NCI-H510A treated with DMSO at 0.1 percent for 48 hours (cell line): Measurements from ENCODE around the gene CHCHD4.
"Not testable (repeated sequence)": the region's sequence is repeated elsewhere in the genome, so short reads cannot be mapped to it uniquely, and the experiment has no call there.

Experiments
- DNase-seq: peaks from one replicate; lab custom pipeline; 2025; lab: John Stamatoyannopoulos, UW

The CHCHD4 gene

GRCh38 chr3:14120111-14120920 lies 4.4 kb downstream of the CHCHD4 start:
- DNase-seq: no peak

GRCh38 chr3:14119651-14120050 lies 5.0 kb downstream of the CHCHD4 start:
- no peak for DNase-seq

- peak; percentile 6 for DNase-seq
Measured at GRCh38 chr3:14118400-14119381, 6.0 kb downstream of the CHCHD4 start.

GRCh38 chr3:14117468-14118399 lies 6.9 kb downstream of the CHCHD4 start:
- no peak for DNase-seq

GRCh38 chr3:14113965-14114635 lies 10.6 kb downstream of the CHCHD4 start:
- DNase-seq: no peak

GRCh38 chr3:14110699-14111098 lies 14.0 kb downstream of the CHCHD4 start:
- no peak for DNase-seq

- DNase-seq: not testable (repeated sequence)
Measured at GRCh38 chr3:14109821-14110220, 14.8 kb downstream of the CHCHD4 start.

- DNase-seq: no peak
Measured at GRCh38 chr3:14097616-14098391, 26.9 kb downstream of the CHCHD4 start.

- DNase-seq: no peak
Measured at GRCh38 chr3:14096742-14097141, 27.9 kb downstream of the CHCHD4 start.

GRCh38 chr3:14093831-14094230 lies 30.8 kb downstream of the CHCHD4 start:
- no peak for DNase-seq

- no peak for DNase-seq
Measured at GRCh38 chr3:14092464-14092863, 32.2 kb downstream of the CHCHD4 start.

- DNase-seq: not testable (repeated sequence)
Measured at GRCh38 chr3:14091959-14092358, 32.7 kb downstream of the CHCHD4 start.

GRCh38 chr3:14087461-14087860 lies 37.2 kb downstream of the CHCHD4 start:
- DNase-seq: not testable (repeated sequence)

- no peak for DNase-seq
Measured at GRCh38 chr3:14082108-14082657, 42.5 kb downstream of the CHCHD4 start.

- DNase-seq: no peak
Measured at GRCh38 chr3:14077310-14077709, 47.4 kb downstream of the CHCHD4 start.

- not testable (repeated sequence) for DNase-seq
Measured at GRCh38 chr3:14075233-14075632, 49.4 kb downstream of the CHCHD4 start.

- DNase-seq: no peak
Measured at GRCh38 chr3:14064910-14065309, 59.8 kb downstream of the CHCHD4 start.

GRCh38 chr3:14063152-14063551 lies 61.5 kb downstream of the CHCHD4 start:
- no peak for DNase-seq
